Large intestine (tissue), 3 donors: ENCODE results near the gene CNOT6. TPM values are rescaled to one million over a fixed set of nuclear protein-coding genes. Genes with fewer than 3 reads are reported as not detected.

Experiments used
- DNase-seq, 2 donors: peaks; one replicate each; pipeline versions ENCODE4 v3.0.0 to v3.0.0-alpha.2; 2013
- H3K27ac ChIP-seq: one replicate; pipeline ENCODE4 v1.5.1; 2013; ENCODE audit warnings: low read length
- H3K27me3 ChIP-seq: 2 replicates; pipeline ENCODE4 v1.6.1; 2013; ENCODE audit warnings: low read length; ENCODE audit not compliant: control insufficient read depth, insufficient read depth
- H3K36me3 ChIP-seq: 2 replicates; pipeline ENCODE4 v1.6.1; 2013; ENCODE audit warnings: low read length; ENCODE audit not compliant: control insufficient read depth, insufficient read depth
- H3K4me1 ChIP-seq: one replicate; pipeline ENCODE4 v1.6.1; 2013; ENCODE audit warnings: low read length; ENCODE audit not compliant: control insufficient read depth, insufficient read depth
- H3K4me3 ChIP-seq: one replicate; pipeline ENCODE4 v1.5.1; 2013; ENCODE audit warnings: low read length
- H3K9me3 ChIP-seq: one replicate; pipeline ENCODE4 v1.6.1; 2013; ENCODE audit warnings: mild to moderate bottlenecking, low read depth, low read length, moderate library complexity; ENCODE audit not compliant: control insufficient read depth
- WGBS: methylation state at CpG from one replicate; pipeline ENCODE4 v1.1.5; 2013; ENCODE audit warnings: low lambda C conversion rate; ENCODE audit not compliant: insufficient coverage; 5-methylcytosine and 5-hydroxymethylcytosine counted together
- polyA plus RNA-seq: library from polyadenylated mRNA; unstranded; fragments of 120-200 nt; gene quantifications from one replicate; pipeline ENCODE4 v1.2.1, GENCODE V29; 2013

CNOT6 gene
- polyA plus RNA-seq, 1 donor: 31.8 TPM

- no peak overlapping the region for H3K4me3 ChIP-seq
- DNase-seq: no peak
- no peaks in the 10 kb centered on the region for H3K4me1 ChIP-seq
- H3K27me3 ChIP-seq: peaks cover 5% of the 10 kb centered on the region
- H3K9me3 ChIP-seq: no peaks in the 10 kb centered on the region
- no peak overlapping the region for H3K27ac ChIP-seq
- no peaks in the 10 kb centered on the region for H3K36me3 ChIP-seq
- WGBS: no CpG with 5 or more reads among the region's 11 CpGs
Observed at GRCh38 chr5:180613814-180614188, 119.6 kb downstream of the CNOT6 start.

GRCh38 chr5:180618487-180618828, 124.3 kb downstream of the CNOT6 start:
- H3K27ac ChIP-seq: no peak overlapping the region
- H3K36me3 ChIP-seq: no peaks in the 10 kb centered on the region
- WGBS: 40% methylated on average over 1 of the region's 15 CpGs
- H3K4me3 ChIP-seq: no peak overlapping the region
- DNase-seq: no peak
- peaks cover 16% of the 10 kb centered on the region for H3K27me3 ChIP-seq
- H3K9me3 ChIP-seq: no peaks in the 10 kb centered on the region
- no peaks in the 10 kb centered on the region for H3K4me1 ChIP-seq

GRCh38 chr5:180618829-180619562, 124.8 kb downstream of the CNOT6 start:
- H3K4me3 ChIP-seq: no peak overlapping the region
- no peaks in the 10 kb centered on the region for H3K36me3 ChIP-seq
- H3K9me3 ChIP-seq: no peaks in the 10 kb centered on the region
- H3K27ac ChIP-seq: no peak overlapping the region
- peak; percentile 20 to 39 for DNase-seq
- H3K27me3 ChIP-seq: peaks cover 16% of the 10 kb centered on the region
- H3K4me1 ChIP-seq: no peaks in the 10 kb centered on the region
- no CpG with 5 or more reads among the region's 90 CpGs for WGBS

- H3K27ac ChIP-seq: no peak overlapping the region
- no peaks in the 10 kb centered on the region for H3K4me1 ChIP-seq
- H3K27me3 ChIP-seq: peaks cover 16% of the 10 kb centered on the region
- DNase-seq: no peak
- no CpG with 5 or more reads among the region's 22 CpGs for whole genome bisulfite sequencing
- no peaks in the 10 kb centered on the region for H3K9me3 ChIP-seq
- no peak overlapping the region for H3K4me3 ChIP-seq
- no peaks in the 10 kb centered on the region for H3K36me3 ChIP-seq
Observed at GRCh38 chr5:180619563-180619915, 125.4 kb downstream of the CNOT6 start.

GRCh38 chr5:180620014-180620413, 125.8 kb downstream of the CNOT6 start:
- DNase-seq: no peak
- H3K9me3 ChIP-seq: no peaks in the 10 kb centered on the region
- no peak overlapping the region for H3K27ac ChIP-seq
- peaks cover 16% of the 10 kb centered on the region for H3K27me3 ChIP-seq
- H3K4me3 ChIP-seq: no peak overlapping the region
- WGBS: no CpG with 5 or more reads among the region's 14 CpGs
- no peaks in the 10 kb centered on the region for H3K4me1 ChIP-seq
- H3K36me3 ChIP-seq: no peaks in the 10 kb centered on the region

GRCh38 chr5:180621311-180621710, 127.1 kb downstream of the CNOT6 start:
- H3K27me3 ChIP-seq: peaks cover 16% of the 10 kb centered on the region
- no CpG with 5 or more reads among the region's 32 CpGs for WGBS
- no peak overlapping the region for H3K4me3 ChIP-seq
- no peak for DNase-seq
- no peak overlapping the region for H3K27ac ChIP-seq
- no peaks in the 10 kb centered on the region for H3K9me3 ChIP-seq
- no peaks in the 10 kb centered on the region for H3K4me1 ChIP-seq
- no peaks in the 10 kb centered on the region for H3K36me3 ChIP-seq

GRCh38 chr5:180622910-180623309, 128.7 kb downstream of the CNOT6 start:
- no peak for DNase-seq
- Histone ChIP-seq H3K4me3 (no peak overlapping the region), H3K27me3 (peaks cover 16% of the 10 kb centered on the region), H3K4me1 (no peaks in the 10 kb centered on the region), H3K9me3 (no peaks in the 10 kb centered on the region), H3K27ac (no peak overlapping the region), H3K36me3 (no peaks in the 10 kb centered on the region)
- no CpG with 5 or more reads among the region's 6 CpGs for WGBS

GRCh38 chr5:180623411-180623834, 129.2 kb downstream of the CNOT6 start:
- Histone ChIP-seq H3K36me3 (no peaks in the 10 kb centered on the region), H3K4me3 (no peak overlapping the region), H3K9me3 (no peaks in the 10 kb centered on the region), H3K4me1 (no peaks in the 10 kb centered on the region), H3K27me3 (peaks cover 14% of the 10 kb centered on the region), H3K27ac (no peak overlapping the region)
- WGBS: no CpG with 5 or more reads among the region's 10 CpGs
- no peak for DNase-seq

GRCh38 chr5:180623844-180624243, 129.7 kb downstream of the CNOT6 start:
- Histone ChIP-seq H3K4me1 (no peaks in the 10 kb centered on the region), H3K27ac (no peak overlapping the region), H3K9me3 (no peaks in the 10 kb centered on the region), H3K4me3 (no peak overlapping the region), H3K36me3 (no peaks in the 10 kb centered on the region), H3K27me3 (peaks cover 11% of the 10 kb centered on the region)
- DNase-seq: no peak
- WGBS: no CpG with 5 or more reads among the region's 15 CpGs

GRCh38 chr5:180624587-180624986, 130.4 kb downstream of the CNOT6 start:
- Histone ChIP-seq H3K4me1 (no peaks in the 10 kb centered on the region), H3K9me3 (no peaks in the 10 kb centered on the region), H3K36me3 (no peaks in the 10 kb centered on the region), H3K27me3 (peaks cover 6% of the 10 kb centered on the region), H3K27ac (no peak overlapping the region), H3K4me3 (no peak overlapping the region)
- DNase-seq: no peak
- no CpG with 5 or more reads among the region's 5 CpGs for WGBS

GRCh38 chr5:180625125-180625790, 131.1 kb downstream of the CNOT6 start:
- no peaks in the 10 kb centered on the region for H3K4me1 ChIP-seq
- H3K27ac ChIP-seq: no peak overlapping the region
- DNase-seq: no peak
- H3K36me3 ChIP-seq: no peaks in the 10 kb centered on the region
- H3K4me3 ChIP-seq: no peak overlapping the region
- no peaks in the 10 kb centered on the region for H3K9me3 ChIP-seq
- H3K27me3 ChIP-seq: no peaks in the 10 kb centered on the region
- WGBS: no CpG with 5 or more reads among the region's 10 CpGs
